Thymus (tissue), 14 donors: ENCODE results near the gene CDRT15L2. TPM values are rescaled to one million over a fixed set of nuclear protein-coding genes. Genes with fewer than 3 reads are reported as not detected.
A peak's percentile ranks its signal among the peaks of the same experiment; 100 is the strongest.
"Not testable (repeated sequence)": the region's sequence is repeated elsewhere in the genome, so short reads cannot be mapped to it uniquely, and the experiment has no call there.

Experiments used
- DNase-seq, 9 donors: peaks; one replicate each; pipeline ENCODE4 v3.0.0-alpha.2; 2013; ENCODE audit warnings: low spot score in 9 of 9, low read depth in 6 of 9, missing footprints in 1 of 9
- H3K27ac ChIP-seq, 2 donors: one replicate each; pipeline ENCODE4 v1.5.1; 2013; ENCODE audit warnings: control low read depth in 1 of 2, low read depth in 1 of 2, low read length in 1 of 2, mild to moderate bottlenecking in 1 of 2, moderate library complexity in 1 of 2
- H3K27me3 ChIP-seq, 2 donors: one replicate each; pipeline ENCODE4 v1.5.1; 2013; ENCODE audit warnings: low read length in 1 of 2; ENCODE audit not compliant: control insufficient read depth in 2 of 2, insufficient read depth in 1 of 2
- H3K36me3 ChIP-seq, 2 donors: one replicate each; pipeline ENCODE4 v1.5.1; 2013; ENCODE audit warnings: low read length in 1 of 2, mild to moderate bottlenecking in 1 of 2, moderate library complexity in 1 of 2; ENCODE audit not compliant: control insufficient read depth in 2 of 2, insufficient read depth in 2 of 2
- H3K4me1 ChIP-seq, 2 donors: one replicate each; pipeline ENCODE4 v1.5.1; 2013; ENCODE audit warnings: low read length in 2 of 2; ENCODE audit not compliant: control insufficient read depth in 2 of 2, insufficient read depth in 2 of 2
- H3K4me3 ChIP-seq, 2 donors: one replicate each; pipeline ENCODE4 v1.5.1; 2013; ENCODE audit warnings: low read length in 2 of 2, control low read depth in 1 of 2, mild to moderate bottlenecking in 1 of 2
- H3K9me3 ChIP-seq, 2 donors: one replicate each; pipeline ENCODE4 v1.5.1; 2013; ENCODE audit warnings: low read length in 1 of 2, mild to moderate bottlenecking in 1 of 2; ENCODE audit not compliant: control insufficient read depth in 2 of 2, insufficient read depth in 1 of 2
- WGBS: extraction: QIAGEN DNeasy Blood & Tissue Kit; methylation state at CpG from one replicate; pipeline ENCODE4 v1.1.7; 2013; 5-methylcytosine and 5-hydroxymethylcytosine counted together
- long read RNA-seq, 10 donors: transcript quantifications; one replicate each; lab custom pipeline, GENCODE V29; 2026
- polyA plus RNA-seq: library from polyadenylated mRNA; stranded (reverse); fragments of 200-250 nt; gene quantifications from one replicate; pipeline ENCODE4 v1.2.3, GENCODE V29; 2013
- total RNA-seq: library from RNA; stranded (reverse); fragments of 120-200 nt; gene quantifications from one replicate; pipeline ENCODE4 v1.2.4, GENCODE V29; 2013
- donor health status: healthy.

The CDRT15L2 gene
- not detected for total RNA-seq
- polyA plus RNA-seq = not detected
- long read RNA-seq, donor 1 = 0 reads
- long read RNA-seq, donor 2 = 0 reads
- long read RNA-seq, donor 3 = 0 reads
- long read RNA-seq, donor 4 = 0 reads
- long read RNA-seq, donor 5 = 0 reads
- long read RNA-seq, donor 6 = 0 reads
- long read RNA-seq, donor 7 = 0 reads
- long read RNA-seq, donor 8 = 0 reads
- long read RNA-seq, donor 9 = 0 reads
- long read RNA-seq, donor 10 = 0 reads

- H3K27ac ChIP-seq, H3K27me3 ChIP-seq, H3K9me3 ChIP-seq, H3K4me3 ChIP-seq, H3K4me1 ChIP-seq, DNase-seq, H3K36me3 ChIP-seq: not testable (repeated sequence)
- WGBS = 96% methylated on average over 12 of the region's 12 CpGs
Observed at GRCh38 chr17:20579424-20579823, at the start of gene CDRT15L2. TSS of gene CDRT15L2 (plus strand) at chr17:20579724. CDS start at chr17:20579744, 20 bp downstream.

- not testable (repeated sequence) for H3K9me3 ChIP-seq, H3K4me1 ChIP-seq, H3K4me3 ChIP-seq, H3K27ac ChIP-seq, H3K36me3 ChIP-seq, DNase-seq, H3K27me3 ChIP-seq
- WGBS = over 99% methylated on average over 5 of the region's 6 CpGs
Observed at GRCh38 chr17:20530104-20530503, 49.4 kb upstream of the CDRT15L2 start.

- H3K4me3 ChIP-seq = peak overlapping the region; percentile 32 to 54
- H3K27me3 ChIP-seq, H3K9me3 ChIP-seq, H3K4me1 ChIP-seq, H3K36me3 ChIP-seq, DNase-seq: not testable (repeated sequence)
- under 1% methylated on average over 12 of the region's 31 CpGs for WGBS
- H3K27ac ChIP-seq = peak overlapping the region; percentile 58 to 69
Observed at GRCh38 chr17:20532544-20533090, 46.9 kb upstream of the CDRT15L2 start.

DNA sequence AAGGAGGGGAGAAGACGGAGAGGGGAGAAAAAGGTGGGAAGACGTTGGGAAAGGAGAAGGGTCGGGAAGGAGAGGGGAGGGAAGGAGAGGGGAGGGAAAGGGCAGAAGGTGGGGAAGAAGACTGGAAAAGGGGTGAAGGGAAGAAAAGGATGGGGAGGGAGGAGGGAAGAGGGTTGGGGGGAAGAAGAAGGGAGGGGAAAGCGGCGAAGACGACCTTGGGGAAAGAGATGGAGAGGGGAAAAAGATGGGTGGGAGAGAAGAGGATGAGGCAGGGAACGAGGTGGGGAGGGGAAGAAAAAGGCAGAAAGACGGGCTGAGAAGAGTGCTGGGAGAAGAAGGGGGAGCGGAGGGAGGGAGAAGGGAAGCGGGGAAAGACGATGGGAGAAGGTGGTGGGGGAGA is 46.3 kb upstream of the CDRT15L2 start:
- not testable (repeated sequence) for H3K36me3 ChIP-seq, H3K27me3 ChIP-seq, H3K9me3 ChIP-seq, H3K4me1 ChIP-seq, DNase-seq
- peak overlapping the region in 1 of 2 donors; percentile 57 for H3K27ac ChIP-seq
- WGBS = 14% methylated on average over 11 of the region's 11 CpGs
- peak overlapping the region; percentile 38 to 54 for H3K4me3 ChIP-seq

- not testable (repeated sequence) for H3K4me1 ChIP-seq, H3K4me3 ChIP-seq, H3K36me3 ChIP-seq, H3K9me3 ChIP-seq, H3K27me3 ChIP-seq
- 87% methylated on average over 8 of the region's 8 CpGs for WGBS
- peak overlapping the region in 1 of 2 donors; percentile 7 for H3K27ac ChIP-seq
- peak in 1 of 9 donors; percentile 25 for DNase-seq
Observed at GRCh38 chr17:20534711-20535550, 44.6 kb upstream of the CDRT15L2 start.

DNA sequence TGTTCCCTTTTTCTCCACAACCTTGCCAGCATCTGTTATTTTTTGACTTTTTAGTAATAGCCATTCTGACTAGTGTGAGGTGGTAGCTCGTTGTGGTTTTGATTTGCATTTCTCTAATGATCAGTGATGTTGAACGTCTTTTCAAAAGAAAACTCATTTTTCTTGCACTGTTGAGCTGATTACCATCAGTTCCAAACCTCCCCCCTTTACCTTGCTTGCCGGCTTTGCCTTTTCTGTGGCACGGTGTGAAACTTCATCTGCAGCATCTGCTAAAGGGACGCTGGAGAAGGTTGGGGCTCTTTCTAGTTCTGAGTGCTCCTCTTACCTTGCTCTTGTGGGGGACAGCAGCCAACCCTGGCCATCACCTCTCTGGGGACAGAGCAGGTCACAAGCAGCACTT is 39.1 kb upstream of the CDRT15L2 start:
- H3K27me3 ChIP-seq, H3K4me3 ChIP-seq, H3K36me3 ChIP-seq, H3K4me1 ChIP-seq, H3K9me3 ChIP-seq, H3K27ac ChIP-seq, DNase-seq: not testable (repeated sequence)
- 88% methylated on average over 3 of the region's 5 CpGs for WGBS

DNA sequence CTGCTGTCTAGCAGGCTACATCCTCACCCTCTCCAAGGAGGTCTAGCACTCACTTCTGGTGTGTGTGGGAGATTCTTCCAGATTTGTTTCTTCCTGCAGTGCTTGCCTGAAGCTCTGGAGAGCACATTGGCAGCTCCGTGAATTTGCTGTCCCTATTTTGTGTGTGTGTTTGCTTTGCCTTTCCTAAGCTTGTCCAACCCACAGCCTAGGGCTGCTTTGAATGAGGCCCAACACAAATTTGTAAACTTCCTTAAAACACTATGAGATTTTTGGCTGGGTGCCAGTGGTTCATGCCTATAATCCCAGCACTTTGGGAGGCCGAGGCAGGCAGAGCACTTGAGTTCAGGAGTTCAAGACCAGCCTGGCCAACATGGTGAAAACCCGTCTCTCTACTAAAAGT is 38.7 kb upstream of the CDRT15L2 start:
- H3K4me3 ChIP-seq, H3K9me3 ChIP-seq, H3K4me1 ChIP-seq, H3K36me3 ChIP-seq, H3K27ac ChIP-seq, H3K27me3 ChIP-seq: not testable (repeated sequence)
- 85% methylated on average over 2 of the region's 3 CpGs for WGBS
- peak in 1 of 9 donors; percentile 8 for DNase-seq

- 57% methylated on average over 7 of the region's 7 CpGs for WGBS
- DNase-seq = peak in 1 of 9 donors; percentile 65
- H3K4me3 ChIP-seq, H3K27me3 ChIP-seq, H3K36me3 ChIP-seq, H3K4me1 ChIP-seq, H3K9me3 ChIP-seq, H3K27ac ChIP-seq: not testable (repeated sequence)
Observed at GRCh38 chr17:20541853-20542546, 37.5 kb upstream of the CDRT15L2 start.

DNA sequence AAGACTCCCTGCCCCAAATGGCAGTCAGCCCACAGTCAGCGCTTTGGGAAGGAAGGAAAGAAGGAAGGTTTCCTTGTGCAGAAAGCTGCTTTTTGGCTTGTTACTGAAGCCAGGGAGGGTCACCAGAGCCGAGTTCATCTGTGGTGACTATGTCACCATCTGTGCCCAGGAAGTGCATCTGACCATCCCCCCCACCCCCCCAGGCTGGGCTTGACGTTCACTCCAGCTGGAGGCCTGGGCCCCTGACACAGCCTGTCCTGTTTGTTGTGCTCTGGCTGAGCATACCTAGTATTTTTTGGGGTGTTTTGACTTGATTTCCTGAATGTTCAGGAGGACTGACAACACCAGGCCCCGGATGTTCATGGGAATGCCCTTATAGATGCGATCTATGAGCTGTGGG is 31.6 kb upstream of the CDRT15L2 start:
- 73% methylated on average over 3 of the region's 5 CpGs for WGBS
- not testable (repeated sequence) for DNase-seq, H3K27ac ChIP-seq, H3K4me1 ChIP-seq, H3K36me3 ChIP-seq, H3K4me3 ChIP-seq, H3K27me3 ChIP-seq, H3K9me3 ChIP-seq
